ENCODE results near the gene MMP15. TPM values are rescaled to one million over a fixed set of nuclear protein-coding genes. Genes with fewer than 3 reads are reported as not detected.

MMP15 gene
- total RNA-seq, 4 donors from 2014 or later, result 13.2 to 142 (median 134) TPM

GRCh38 chr16:57981636-57982035, 43.9 kb upstream of the MMP15 start:
- Histone ChIP-seq H3K27ac (no peak overlapping the region), H3K9me3 (peaks cover 0 to 4% (median 0%) of the 10 kb centered on the region in 4 donors), H3K4me3 (no peak overlapping the region), H3K27me3 (no peaks in the 10 kb centered on the region), H3K36me3 (no peaks in the 10 kb centered on the region), H3K4me1 (peaks cover 5 to 9% (median 7%) of the 10 kb centered on the region in 4 donors)
- DNase-seq, result no peak
- TF ChIP-seq POLR2A (IDR thresholded peaks at IDR 0.05) (no peak), CTCF (IDR thresholded peaks at IDR 0.05) (no peak)

GRCh38 chr16:57982385-57982784, 43.2 kb upstream of the MMP15 start:
- no peak for TF ChIP-seq CTCF (IDR thresholded peaks at IDR 0.05)
- no peak for TF ChIP-seq POLR2A (IDR thresholded peaks at IDR 0.05)
- Histone ChIP-seq H3K4me3 (no peak overlapping the region), H3K27me3 (no peaks in the 10 kb centered on the region), H3K27ac (no peak overlapping the region), H3K4me1 (peaks cover 5 to 9% (median 7%) of the 10 kb centered on the region in 4 donors), H3K36me3 (no peaks in the 10 kb centered on the region), H3K9me3 (peaks cover 0 to 4% (median 0%) of the 10 kb centered on the region in 4 donors)
- DNase-seq, result no peak

GRCh38 chr16:57984443-57985203, 40.9 kb upstream of the MMP15 start:
- peak; percentile 83 to 94 (median 85) for DNase-seq
- Histone ChIP-seq H3K36me3 (no peaks in the 10 kb centered on the region), H3K4me1 (peaks cover 5 to 9% (median 7%) of the 10 kb centered on the region in 4 donors), H3K9me3 (peaks cover 0 to 4% (median 0%) of the 10 kb centered on the region in 4 donors), H3K4me3 (peak overlapping the region; percentile 42 to 61 (median 58)), H3K27me3 (no peaks in the 10 kb centered on the region), H3K27ac (peak overlapping the region in 3 of 4 donors; percentile 14 to 62 (median 47))
- TF ChIP-seq CTCF (IDR thresholded peaks at IDR 0.05) (no peak), POLR2A (IDR thresholded peaks at IDR 0.05) (no peak)

- Histone ChIP-seq H3K4me1 (peaks cover 5 to 9% (median 7%) of the 10 kb centered on the region in 4 donors), H3K4me3 (peak overlapping the region; percentile 42 to 61 (median 58)), H3K27me3 (no peaks in the 10 kb centered on the region), H3K9me3 (peaks cover 0 to 4% (median 0%) of the 10 kb centered on the region in 4 donors), H3K27ac (peak overlapping the region in 3 of 4 donors; percentile 14 to 62 (median 47)), H3K36me3 (no peaks in the 10 kb centered on the region)
- peak in 2 of 3 donors; percentile 20 to 41 for DNase-seq
- no peak for TF ChIP-seq POLR2A (IDR thresholded peaks at IDR 0.05)
These were observed 40.1 kb upstream of the MMP15 start for GRCh38 chr16:57985204-57986181.

- no peak overlapping the region for H3K27ac ChIP-seq
- no peak for TF ChIP-seq POLR2A (IDR thresholded peaks at IDR 0.05)
- no peaks in the 10 kb centered on the region for H3K27me3 ChIP-seq
- peaks cover 5 to 9% (median 7%) of the 10 kb centered on the region in 4 donors for H3K4me1 ChIP-seq
- H3K36me3 ChIP-seq, result no peaks in the 10 kb centered on the region
- H3K4me3 ChIP-seq, result no peak overlapping the region
- no peak for DNase-seq
- peaks cover 0 to 4% (median 0%) of the 10 kb centered on the region in 4 donors for H3K9me3 ChIP-seq
These were observed 39.4 kb upstream of the MMP15 start for GRCh38 chr16:57986196-57986595.

- Histone ChIP-seq H3K27me3 (no peaks in the 10 kb centered on the region), H3K4me1 (peaks cover 5 to 9% (median 7%) of the 10 kb centered on the region in 4 donors), H3K4me3 (no peak overlapping the region), H3K36me3 (no peaks in the 10 kb centered on the region), H3K9me3 (peaks cover 0 to 4% (median 0%) of the 10 kb centered on the region in 4 donors), H3K27ac (no peak overlapping the region)
- peak in 1 of 3 donors; percentile 20 for DNase-seq
- TF ChIP-seq POLR2A (IDR thresholded peaks at IDR 0.05) (no peak), CTCF (IDR thresholded peaks at IDR 0.05) (no peak)
These were observed 37.9 kb upstream of the MMP15 start for GRCh38 chr16:57987441-57988177.

Measured in Peyer's patch (tissue), 4 donors.